ENCODE data around the gene PIGA. TPM values are rescaled to one million over a fixed set of nuclear protein-coding genes. Genes with fewer than 3 reads are reported as not detected.
A peak's percentile ranks its signal among the peaks of the same experiment; 100 is the strongest.

The PIGA gene
- total RNA-seq, 2 donors from 2014 or later = 12.6 to 21.6 TPM

DNA sequence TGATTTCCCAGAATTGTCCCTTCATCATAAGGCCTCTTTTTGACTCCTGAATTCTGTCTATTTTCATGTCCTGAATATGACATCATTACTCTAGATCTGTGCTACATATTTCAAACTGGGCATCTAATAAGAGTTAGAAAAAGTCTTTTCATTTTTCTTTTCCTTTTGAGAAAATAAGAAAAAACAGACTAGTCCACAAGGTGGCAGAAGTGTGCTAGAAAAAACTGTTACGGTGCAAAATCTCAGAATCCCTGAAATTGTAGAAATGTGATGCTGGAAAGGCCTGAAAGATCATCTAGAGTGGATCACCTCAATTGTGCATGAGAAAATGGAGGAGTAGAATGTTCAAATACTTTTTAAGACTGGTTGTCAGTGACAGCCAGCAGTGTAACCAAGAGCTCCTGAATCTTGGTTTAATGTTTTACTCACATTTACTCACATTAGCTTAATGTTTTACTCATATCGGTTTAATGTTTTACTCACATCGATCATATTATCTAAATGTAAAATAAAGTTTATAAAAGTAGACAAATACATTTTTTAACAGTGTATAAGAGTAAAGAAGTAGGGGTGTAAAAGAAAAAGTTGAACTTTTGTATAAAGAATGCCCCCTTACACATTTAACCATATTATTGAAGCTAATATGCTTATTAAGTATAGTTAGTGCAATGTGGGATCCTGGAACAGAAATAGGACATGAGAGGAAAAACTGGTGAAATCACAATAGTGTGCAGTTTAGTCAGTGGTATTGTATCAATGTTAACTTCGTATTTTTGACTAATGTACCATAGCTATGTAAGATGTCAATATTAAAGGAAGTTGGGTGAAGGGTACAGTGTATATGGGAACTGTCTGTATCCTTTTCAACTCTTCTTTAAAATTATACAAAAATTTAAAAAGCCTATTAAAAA is 35.1 kb downstream of the PIGA start:
- Histone ChIP-seq H3K9ac (ENCODE audit: extremely low read depth, low read length, poor library complexity, severe bottlenecking) (no peak overlapping the region), H3K4me1 (ENCODE audit: control insufficient read depth, insufficient read depth, low read length) (no peaks in the 10 kb centered on the region), H3K27me3 (ENCODE audit: control insufficient read depth, insufficient read depth, low read length, poor library complexity, severe bottlenecking) (no peaks in the 10 kb centered on the region), H3K36me3 (ENCODE audit: control insufficient read depth, insufficient read depth, low read length) (no peaks in the 10 kb centered on the region), H3K27ac (ENCODE audit: low read depth, low read length) (no peak overlapping the region), H3K4me3 (ENCODE audit: low read length) (no peak overlapping the region), H3K9me3 (ENCODE audit: control insufficient read depth, low read length) (no peaks in the 10 kb centered on the region)
- Mint-ChIP-seq H3K27me3 (ENCODE audit: insufficient read depth) (no peaks in the 10 kb centered on the region), H3K27ac (no peak overlapping the region), H3K36me3 (ENCODE audit: low read depth) (no peaks in the 10 kb centered on the region), H3K4me3 (no peak overlapping the region), H3K4me1 (no peaks in the 10 kb centered on the region), H3K9me3 (no peaks in the 10 kb centered on the region)
- DNase-seq = no peak
- WGBS, 2 experiments (ENCODE audit: insufficient coverage in 1 of 2, insufficient read length in 1 of 2) = 61 to 77% methylated on average over 2 of the region's 4 CpGs
- TF ChIP-seq, protein P1, sequence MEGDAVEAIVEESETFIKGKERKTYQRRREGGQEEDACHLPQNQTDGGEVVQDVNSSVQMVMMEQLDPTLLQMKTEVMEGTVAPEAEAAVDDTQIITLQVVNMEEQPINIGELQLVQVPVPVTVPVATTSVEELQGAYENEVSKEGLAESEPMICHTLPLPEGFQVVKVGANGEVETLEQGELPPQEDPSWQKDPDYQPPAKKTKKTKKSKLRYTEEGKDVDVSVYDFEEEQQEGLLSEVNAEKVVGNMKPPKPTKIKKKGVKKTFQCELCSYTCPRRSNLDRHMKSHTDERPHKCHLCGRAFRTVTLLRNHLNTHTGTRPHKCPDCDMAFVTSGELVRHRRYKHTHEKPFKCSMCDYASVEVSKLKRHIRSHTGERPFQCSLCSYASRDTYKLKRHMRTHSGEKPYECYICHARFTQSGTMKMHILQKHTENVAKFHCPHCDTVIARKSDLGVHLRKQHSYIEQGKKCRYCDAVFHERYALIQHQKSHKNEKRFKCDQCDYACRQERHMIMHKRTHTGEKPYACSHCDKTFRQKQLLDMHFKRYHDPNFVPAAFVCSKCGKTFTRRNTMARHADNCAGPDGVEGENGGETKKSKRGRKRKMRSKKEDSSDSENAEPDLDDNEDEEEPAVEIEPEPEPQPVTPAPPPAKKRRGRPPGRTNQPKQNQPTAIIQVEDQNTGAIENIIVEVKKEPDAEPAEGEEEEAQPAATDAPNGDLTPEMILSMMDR (conservative IDR thresholded peaks at IDR 0.05) = peak; percentile 75

DNA sequence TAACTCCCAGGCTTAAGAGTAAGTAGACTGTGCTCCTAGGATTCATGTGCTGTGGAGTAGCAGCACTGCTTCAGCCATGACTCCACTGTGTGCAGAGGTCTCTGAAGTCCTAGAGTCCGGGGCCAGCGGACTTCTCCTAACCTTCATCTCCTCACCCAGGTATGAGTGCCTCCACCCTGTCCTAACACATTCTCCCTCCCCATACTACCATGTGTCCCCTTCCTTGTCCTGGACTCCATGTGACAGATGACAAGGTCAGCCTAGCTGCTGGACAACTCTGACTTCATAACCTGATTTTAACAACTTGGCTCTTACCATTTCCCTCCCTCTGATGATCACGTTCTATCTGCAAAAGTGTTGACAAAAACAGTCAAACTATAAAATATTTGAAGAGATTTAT is 36.5 kb downstream of the PIGA start:
- H3K27ac ChIP-seq (ENCODE audit: low read depth, low read length) = no peak overlapping the region

DNA sequence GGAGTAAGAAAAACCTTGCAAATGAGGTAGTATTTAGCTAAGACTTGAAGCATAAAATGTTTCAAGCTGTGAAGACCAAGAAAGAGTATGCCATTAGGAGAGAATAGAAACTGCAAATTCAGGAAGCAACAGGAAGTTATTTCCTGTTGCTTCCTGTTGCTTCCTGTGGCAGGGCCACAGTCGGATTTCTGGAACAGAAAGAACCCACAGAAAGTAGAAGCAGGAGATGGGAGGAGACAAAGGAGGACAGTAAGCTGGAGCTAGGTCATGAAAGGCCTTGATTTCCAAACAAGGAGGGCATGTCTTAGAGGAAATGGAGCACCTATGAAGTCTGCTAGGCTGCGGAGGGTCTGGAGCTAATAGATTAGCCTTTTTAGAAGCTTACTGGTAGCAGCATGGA is 37.1 kb downstream of the PIGA start:
- WGBS, 2 experiments (ENCODE audit: insufficient coverage in 1 of 2, insufficient read length in 1 of 2) = 82 to 89% methylated on average over 1 to 2 of the region's 2 CpGs
- no peak overlapping the region for H3K4me3 Mint-ChIP-seq
- H3K36me3 Mint-ChIP-seq (ENCODE audit: low read depth) = no peaks in the 10 kb centered on the region

More for the DNA sequence above, 36.5 kb downstream of the PIGA start:
- DNase-seq = no peak
- Histone ChIP-seq H3K36me3 (ENCODE audit: control insufficient read depth, insufficient read depth, low read length) (no peaks in the 10 kb centered on the region), H3K9ac (ENCODE audit: extremely low read depth, low read length, poor library complexity, severe bottlenecking) (no peak overlapping the region), H3K4me1 (ENCODE audit: control insufficient read depth, insufficient read depth, low read length) (no peaks in the 10 kb centered on the region), H3K9me3 (ENCODE audit: control insufficient read depth, low read length) (no peaks in the 10 kb centered on the region), H3K27me3 (ENCODE audit: control insufficient read depth, insufficient read depth, low read length, poor library complexity, severe bottlenecking) (no peaks in the 10 kb centered on the region), H3K4me3 (ENCODE audit: low read length) (no peak overlapping the region)
- 85 to 100% methylated on average over 1 to 2 of the region's 3 CpGs for WGBS, 2 experiments (ENCODE audit: insufficient coverage in 1 of 2, insufficient read length in 1 of 2)
- Mint-ChIP-seq H3K27ac (no peak overlapping the region), H3K4me3 (no peak overlapping the region), H3K27me3 (ENCODE audit: insufficient read depth) (no peaks in the 10 kb centered on the region), H3K9me3 (no peaks in the 10 kb centered on the region), H3K4me1 (no peaks in the 10 kb centered on the region), H3K36me3 (ENCODE audit: low read depth) (no peaks in the 10 kb centered on the region)
- TF ChIP-seq, protein P1 (conservative IDR thresholded peaks at IDR 0.05) = no peak

More for the DNA sequence above, 37.1 kb downstream of the PIGA start:
- no peaks in the 10 kb centered on the region for H3K27me3 ChIP-seq (ENCODE audit: control insufficient read depth, insufficient read depth, low read length, poor library complexity, severe bottlenecking)
- no peak overlapping the region for H3K27ac Mint-ChIP-seq
- TF ChIP-seq, protein P1 (conservative IDR thresholded peaks at IDR 0.05) = no peak
- no peak overlapping the region for H3K27ac ChIP-seq (ENCODE audit: low read depth, low read length)
- H3K4me3 ChIP-seq (ENCODE audit: low read length) = no peak overlapping the region
- no peak for DNase-seq
- H3K4me1 ChIP-seq (ENCODE audit: control insufficient read depth, insufficient read depth, low read length) = no peaks in the 10 kb centered on the region
- no peak overlapping the region for H3K9ac ChIP-seq (ENCODE audit: extremely low read depth, low read length, poor library complexity, severe bottlenecking)
- no peaks in the 10 kb centered on the region for H3K9me3 ChIP-seq (ENCODE audit: control insufficient read depth, low read length)
- H3K4me1 Mint-ChIP-seq = no peaks in the 10 kb centered on the region
- H3K27me3 Mint-ChIP-seq (ENCODE audit: insufficient read depth) = no peaks in the 10 kb centered on the region
- H3K9me3 Mint-ChIP-seq = peaks cover 4% of the 10 kb centered on the region
- H3K36me3 ChIP-seq (ENCODE audit: control insufficient read depth, insufficient read depth, low read length) = no peaks in the 10 kb centered on the region

Measured in endodermal cell (in vitro differentiated cells).